Loucy (cell line): Measurements from ENCODE around the gene MRPL39.

ENCODE experiments used
- H2AFZ ChIP-seq: fragments of 200-600 bp; sonication (generic); 2 replicates; pipeline ENCODE4 v1.6.0; 2016; ENCODE audit warnings: antibody characterized with exemption, mild to moderate bottlenecking, low read length, moderate library complexity
- H3F3A ChIP-seq: fragments of 200-600 bp; 2 replicates; pipeline ENCODE4 v1.6.0; 2016; ENCODE audit warnings: antibody characterized with exemption, low read depth, mild to moderate bottlenecking
- H3K27me3 ChIP-seq: fragments of 200-600 bp; sonication (generic); 2 replicates; pipeline ENCODE4 v1.6.1; 2014; ENCODE audit warnings: low read length, mild to moderate bottlenecking; ENCODE audit not compliant: insufficient read depth, poor library complexity, severe bottlenecking
- H3K36me3 ChIP-seq: fragments of 200-600 bp; sonication (generic); 2 replicates; pipeline ENCODE4 v1.6.1; 2016; ENCODE audit warnings: low read length; ENCODE audit not compliant: insufficient read depth
- H3K4me1 ChIP-seq: fragments of 200-600 bp; sonication (generic); 2 replicates; pipeline ENCODE4 v1.5.1; 2014; ENCODE audit warnings: low read length, mild to moderate bottlenecking; ENCODE audit not compliant: insufficient read depth, poor library complexity, severe bottlenecking
- H3K4me2 ChIP-seq: fragments of 200-600 bp; sonication (generic); 2 replicates; pipeline ENCODE4 v1.6.0; 2014; ENCODE audit warnings: antibody characterized with exemption, low read length, low read depth, mild to moderate bottlenecking; ENCODE audit not compliant: poor library complexity, severe bottlenecking
- H3K4me3 ChIP-seq: fragments of 200-600 bp; sonication (generic); 2 replicates; pipeline ENCODE4 v1.5.1; 2014; ENCODE audit warnings: low read length, mild to moderate bottlenecking, mixed read lengths; ENCODE audit not compliant: poor library complexity, severe bottlenecking
- H3K79me2 ChIP-seq: fragments of 200-600 bp; sonication (generic); 2 replicates; pipeline ENCODE4 v1.6.1; 2014; ENCODE audit warnings: low read length; ENCODE audit not compliant: insufficient read depth
- H3K9ac ChIP-seq: fragments of 200-600 bp; sonication (generic); 2 replicates; pipeline ENCODE4 v1.6.0; 2014; ENCODE audit warnings: mild to moderate bottlenecking, low read depth, low read length, moderate library complexity; ENCODE audit not compliant: poor library complexity, severe bottlenecking
- H3K9me2 ChIP-seq: fragments of 200-600 bp; sonication (generic); replicated peaks from 2 replicates; pipeline ENCODE4 v1.6.1; 2016; ENCODE audit warnings: low read depth, low read length, mixed read lengths
- H3K9me3 ChIP-seq: fragments of 200-600 bp; sonication (generic); 2 replicates; pipeline ENCODE4 v1.6.1; 2014; ENCODE audit warnings: mild to moderate bottlenecking, antibody characterized with exemption, low read length, low read depth; ENCODE audit not compliant: insufficient read depth
- H4K20me1 ChIP-seq: fragments of 200-600 bp; sonication (generic); 2 replicates; pipeline ENCODE4 v1.6.0; 2014; ENCODE audit warnings: antibody characterized with exemption, low read length, mild to moderate bottlenecking; ENCODE audit not compliant: insufficient read depth, poor library complexity, severe bottlenecking
- CTCF ChIP-seq: fragments of 200-600 bp; sonication (generic); conservative IDR thresholded peaks from 2 replicates; pipeline ENCODE4 v1.5.1; 2014; ENCODE audit warnings: mild to moderate bottlenecking, antibody characterized with exemption, low read length
- EZH2phosphoT487 ChIP-seq: fragments of 200-600 bp; IDR thresholded peaks from 2 replicates; pipeline ENCODE4 v1.6.1; 2018; ENCODE audit warnings: antibody characterized with exemption, mild to moderate bottlenecking, moderate library complexity, borderline replicate concordance

The MRPL39 gene

DNA sequence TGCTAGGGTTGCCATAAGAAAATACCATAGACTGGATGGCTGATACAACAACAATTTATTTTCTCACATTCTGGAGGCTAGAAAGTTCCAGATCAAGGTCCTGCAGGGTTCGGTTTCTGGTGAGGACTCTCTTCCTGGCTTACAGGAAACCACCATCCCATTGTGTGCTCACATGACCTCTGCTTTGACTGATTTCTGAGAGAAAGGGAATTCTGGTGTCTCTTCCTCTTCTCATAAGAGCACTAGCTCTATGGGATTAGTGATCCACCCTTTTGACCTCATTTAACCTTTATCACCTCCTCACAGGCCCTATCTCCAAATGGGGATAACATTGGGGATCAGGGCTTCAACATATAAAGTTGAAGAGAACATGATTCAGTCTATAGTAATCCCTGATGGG is 47.5 kb downstream of the MRPL39 start:
- H3K27me3 ChIP-seq: no peaks in the 10 kb centered on the region
- H4K20me1 ChIP-seq: peaks cover 13% of the 10 kb centered on the region
- no peak overlapping the region for H3K9ac ChIP-seq
- peaks cover 32% of the 10 kb centered on the region for H3K79me2 ChIP-seq
- H2AFZ ChIP-seq: no peak overlapping the region
- H3K9me2 ChIP-seq: no peaks in the 10 kb centered on the region
- no peaks in the 10 kb centered on the region for H3K36me3 ChIP-seq
- H3K4me1 ChIP-seq: peaks cover 32% of the 10 kb centered on the region
- peak overlapping the region; percentile 75 for H3K4me2 ChIP-seq
- no peak for TF ChIP-seq EZH2phosphoT487
- no peak for TF ChIP-seq CTCF
- H3F3A ChIP-seq: no peaks in the 10 kb centered on the region
- H3K9me3 ChIP-seq: no peaks in the 10 kb centered on the region
- no peak overlapping the region for H3K4me3 ChIP-seq

- H4K20me1 ChIP-seq: no peaks in the 10 kb centered on the region
- no peaks in the 10 kb centered on the region for H3K27me3 ChIP-seq
- H3K36me3 ChIP-seq: no peaks in the 10 kb centered on the region
- no peaks in the 10 kb centered on the region for H3F3A ChIP-seq
- no peak overlapping the region for H3K4me2 ChIP-seq
- no peaks in the 10 kb centered on the region for H3K9me2 ChIP-seq
- no peak overlapping the region for H2AFZ ChIP-seq
- H3K79me2 ChIP-seq: peaks cover 16% of the 10 kb centered on the region
- H3K4me3 ChIP-seq: no peak overlapping the region
- no peak for TF ChIP-seq EZH2phosphoT487
- no peak for TF ChIP-seq CTCF
- peaks cover 20% of the 10 kb centered on the region for H3K4me1 ChIP-seq
- no peaks in the 10 kb centered on the region for H3K9me3 ChIP-seq
- H3K9ac ChIP-seq: no peak overlapping the region
Observed at GRCh38 chr21:25558123-25558522, 49.2 kb downstream of the MRPL39 start.

DNA sequence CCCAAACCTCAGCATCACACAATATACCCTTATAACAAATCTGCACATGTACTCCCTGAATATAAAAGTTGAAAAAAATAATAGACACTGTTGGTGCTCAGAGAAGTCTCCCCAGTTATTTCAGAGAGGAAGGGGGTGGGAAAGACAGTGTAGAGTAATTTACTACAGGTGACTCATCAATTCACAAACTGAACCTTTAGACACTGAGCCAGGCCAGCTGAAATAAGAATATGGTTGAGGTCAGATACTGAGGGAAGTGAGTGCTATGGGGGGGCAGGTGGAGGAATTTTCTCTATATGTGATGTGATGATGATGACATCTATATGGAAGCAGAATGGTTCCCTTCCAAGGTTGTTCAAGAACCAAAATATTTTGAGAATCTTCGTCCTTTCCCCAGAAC is 50.1 kb downstream of the MRPL39 start:
- H3F3A ChIP-seq: no peaks in the 10 kb centered on the region
- H3K4me1 ChIP-seq: peaks cover 20% of the 10 kb centered on the region
- H3K9me2 ChIP-seq: no peaks in the 10 kb centered on the region
- no peak overlapping the region for H2AFZ ChIP-seq
- no peaks in the 10 kb centered on the region for H4K20me1 ChIP-seq
- TF ChIP-seq CTCF: no peak
- TF ChIP-seq EZH2phosphoT487: no peak
- H3K9ac ChIP-seq: no peak overlapping the region
- H3K4me2 ChIP-seq: no peak overlapping the region
- H3K27me3 ChIP-seq: no peaks in the 10 kb centered on the region
- H3K36me3 ChIP-seq: no peaks in the 10 kb centered on the region
- no peak overlapping the region for H3K4me3 ChIP-seq
- peaks cover 6% of the 10 kb centered on the region; the same call in 1 of the 2 replicates for H3K79me2 ChIP-seq
- no peaks in the 10 kb centered on the region for H3K9me3 ChIP-seq
